Brain pericyte (primary cell): Measurements from ENCODE around the gene HBM.
"Not testable (repeated sequence)": the region's sequence is repeated elsewhere in the genome, so short reads cannot be mapped to it uniquely, and the experiment has no call there.

Source experiments
- DNase-seq: peaks from one replicate; pipeline ENCODE4 v3.0.0-alpha.2; 2012; ENCODE audit warnings: low read depth, low spot score

HBM gene

DNA sequence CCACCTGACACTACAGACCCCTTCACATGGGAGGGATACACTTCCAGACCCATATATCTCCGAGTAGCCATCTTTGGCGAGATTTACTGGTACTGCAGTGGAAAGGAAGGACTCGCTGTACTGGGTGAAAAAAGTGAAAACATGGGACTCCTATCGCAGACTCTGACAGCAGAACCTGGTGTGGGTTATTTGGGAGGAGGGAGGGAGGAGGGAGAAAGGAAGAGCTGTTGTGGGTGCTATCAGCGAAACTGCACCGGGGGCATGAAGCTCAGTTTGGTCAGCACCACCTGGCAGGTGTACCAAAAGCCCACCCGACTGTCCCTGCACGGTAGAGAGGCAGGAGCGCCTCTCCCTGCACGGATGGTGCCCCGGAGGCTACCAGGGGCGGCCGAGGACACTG, 19.4 kb downstream of the HBM start:
- no peak for DNase-seq

DNA sequence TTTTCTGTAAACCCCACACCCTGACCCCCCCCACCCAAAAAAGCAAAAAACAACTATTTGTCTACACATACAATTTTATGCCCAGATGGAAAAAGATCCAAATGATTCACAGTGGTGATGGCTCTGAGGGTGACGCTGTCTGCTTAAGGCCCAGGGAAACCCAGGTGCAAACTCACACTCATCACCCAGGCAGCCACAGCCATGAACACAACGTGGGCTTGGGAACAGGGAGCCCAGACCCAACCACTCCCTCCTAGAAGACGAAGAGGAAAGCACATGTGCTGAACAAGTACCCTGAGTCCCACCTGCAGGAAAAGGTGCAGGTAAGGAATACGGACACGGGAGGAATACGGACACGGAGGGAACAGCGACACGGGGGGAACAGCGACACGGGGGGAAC, 19.9 kb downstream of the HBM start:
- DNase-seq = no peak

DNA sequence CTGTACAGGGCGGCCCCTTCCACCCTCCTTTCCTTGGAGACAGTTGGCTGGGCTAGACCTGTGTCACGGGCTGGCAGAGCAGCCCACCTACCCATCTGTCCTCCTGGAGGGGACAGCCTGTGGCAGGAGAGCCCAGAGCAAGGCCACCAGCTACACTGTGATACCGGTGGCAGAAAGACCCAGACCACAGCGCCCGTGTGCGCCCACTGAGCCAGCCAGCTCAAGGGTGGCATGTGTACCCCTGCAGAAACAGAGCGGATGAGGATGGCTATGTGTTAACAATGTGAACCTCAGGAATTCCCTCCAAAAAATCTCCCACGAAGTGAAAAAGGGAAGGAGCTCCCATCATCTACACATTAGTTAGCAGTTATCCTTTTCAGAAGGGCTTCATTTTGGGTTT, 21.6 kb downstream of the HBM start:
- DNase-seq = no peak

DNA sequence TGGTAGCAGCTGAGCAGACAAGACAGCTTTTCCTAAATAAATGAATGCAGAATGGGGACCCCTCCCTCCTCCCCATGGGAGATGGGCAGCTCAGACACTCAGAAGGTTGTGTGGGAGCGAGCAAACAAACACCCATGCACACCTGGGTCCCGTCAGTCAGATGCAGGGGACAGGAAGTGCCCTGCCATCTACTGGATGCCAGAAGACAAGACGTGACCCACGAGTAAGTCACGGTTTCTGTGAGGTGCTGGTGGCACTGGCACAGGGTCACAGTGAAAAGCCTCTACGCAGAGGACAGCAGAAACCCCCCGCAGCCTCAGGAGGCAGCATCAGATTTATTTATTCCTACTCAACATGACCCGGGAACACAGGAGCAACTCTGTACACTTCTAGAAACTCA, 22.9 kb downstream of the HBM start:
- DNase-seq = no peak

DNA sequence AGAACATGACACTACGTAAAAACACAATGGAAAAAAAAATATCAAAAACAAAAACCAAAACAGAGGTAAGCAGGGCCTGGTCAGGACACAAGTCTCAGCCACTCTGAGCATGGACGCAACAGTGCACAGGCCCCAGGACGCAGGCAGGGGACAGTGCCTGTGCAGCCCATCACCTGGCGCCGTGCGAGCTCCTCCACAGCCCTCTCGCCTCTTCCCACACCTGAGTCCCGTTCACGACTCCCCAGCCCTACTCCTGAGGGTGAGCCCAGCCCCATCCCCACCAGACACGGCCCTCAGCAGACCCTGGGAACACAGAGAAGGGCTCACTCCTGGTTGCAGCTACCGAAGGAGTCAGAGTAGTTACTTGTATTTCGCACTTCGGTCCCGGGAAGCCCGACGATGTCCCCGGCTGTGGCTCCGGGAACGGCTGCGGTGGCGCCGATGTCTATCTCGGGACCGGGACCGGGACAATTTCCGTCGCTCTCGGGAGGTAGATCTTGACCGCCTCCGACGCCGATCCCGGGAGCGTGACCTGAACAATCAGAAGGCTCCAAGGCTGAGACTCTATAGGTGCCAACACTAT, 23.9 kb downstream of the HBM start:
- DNase-seq = no peak

DNA sequence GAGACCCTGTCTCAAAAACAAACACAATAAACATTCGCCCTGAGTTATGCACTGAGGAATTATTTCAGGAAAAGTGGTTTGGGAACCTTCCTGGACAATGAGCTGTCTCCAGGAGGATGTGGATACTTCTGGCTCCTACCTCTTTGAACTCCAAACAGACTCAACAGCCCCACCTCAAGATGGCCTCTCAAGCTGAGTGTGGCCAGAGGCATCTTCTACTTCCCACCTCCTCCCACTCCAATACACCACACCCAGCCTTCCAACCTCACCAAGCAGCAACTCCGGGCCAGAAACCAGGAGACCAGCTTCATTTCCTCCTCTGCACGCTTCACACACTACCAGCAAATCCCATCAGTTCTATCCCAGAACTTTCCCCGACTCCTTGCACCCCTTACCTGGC, 26.1 kb downstream of the HBM start:
- no peak for DNase-seq

DNA sequence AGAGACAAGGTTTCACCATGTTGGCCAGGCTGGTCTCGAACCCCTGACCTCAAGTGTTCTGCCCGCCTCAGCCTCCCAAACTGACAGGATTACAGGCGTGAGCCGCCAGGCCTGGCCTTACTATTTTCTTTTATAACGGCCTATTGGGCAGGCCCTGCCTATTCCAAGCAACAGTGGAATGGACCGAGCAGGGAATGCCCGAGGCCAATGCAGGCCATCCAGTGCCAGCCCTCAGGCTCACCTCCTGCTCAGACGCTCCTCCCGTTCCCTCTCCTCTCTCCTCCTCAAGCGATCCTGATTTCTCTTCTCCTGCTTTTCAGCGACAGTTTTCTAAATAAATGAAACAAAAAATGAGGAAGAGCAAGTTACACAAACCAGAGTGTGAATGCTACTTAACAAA, 26.9 kb downstream of the HBM start:
- no peak for DNase-seq

DNA sequence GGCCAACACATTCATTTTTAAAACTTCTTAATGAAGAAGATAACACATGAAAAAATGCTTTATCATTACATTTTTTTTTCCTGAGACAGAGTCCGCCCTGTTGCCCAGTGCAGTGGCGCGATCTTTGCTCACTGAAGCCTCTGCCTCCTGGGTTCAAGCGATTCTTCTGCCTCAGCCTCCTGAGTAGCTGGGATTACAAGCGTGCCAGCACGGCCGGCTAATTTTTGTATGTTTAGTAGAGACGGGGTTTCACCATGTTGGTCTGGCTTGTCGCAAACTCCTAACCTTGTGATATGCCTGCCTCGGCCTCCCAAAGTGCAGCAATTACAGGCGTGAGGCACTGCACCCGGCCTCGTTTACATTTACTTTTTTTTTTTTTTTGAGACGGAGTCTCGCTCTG, 27.7 kb downstream of the HBM start:
- no peak for DNase-seq

DNA sequence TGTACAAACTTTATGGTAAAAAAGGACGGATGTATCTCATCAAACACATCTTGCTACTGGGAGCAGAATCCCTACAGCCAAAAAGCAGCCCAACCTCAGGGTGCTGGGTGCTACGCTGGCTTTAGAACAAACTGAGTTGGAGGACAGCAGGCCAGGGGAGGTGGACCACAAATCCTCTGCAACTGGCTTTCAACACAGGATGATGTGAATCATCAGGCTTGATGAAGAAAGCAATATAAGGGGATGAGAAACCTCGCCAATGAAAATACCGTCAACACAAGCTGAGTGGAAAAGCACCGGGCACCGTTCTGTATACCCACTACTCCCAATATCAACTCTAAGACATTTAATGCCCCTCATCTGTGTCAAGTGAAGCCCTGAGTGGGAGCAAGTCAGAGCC, 28.7 kb downstream of the HBM start:
- DNase-seq = no peak

DNA sequence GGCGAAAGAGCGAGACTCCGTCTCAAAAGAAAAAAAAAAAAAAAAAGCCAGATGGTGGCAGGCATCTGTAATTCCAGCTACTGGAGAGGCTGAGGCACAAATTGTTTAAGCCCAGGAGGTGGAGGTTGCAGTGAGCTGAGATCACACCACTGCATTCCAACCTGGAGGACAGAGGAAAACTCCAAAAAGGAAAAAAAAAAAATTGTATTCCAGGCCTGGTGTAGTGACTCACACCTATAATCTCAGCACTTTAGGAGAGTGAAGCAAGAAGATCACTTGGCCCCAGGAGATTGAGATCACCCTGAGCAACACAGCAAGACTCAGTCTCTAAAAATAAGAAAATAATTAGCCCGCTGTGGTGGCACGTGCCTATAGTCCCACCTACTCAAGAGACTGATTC, 34.6 kb downstream of the HBM start:
- DNase-seq = no peak

DNA sequence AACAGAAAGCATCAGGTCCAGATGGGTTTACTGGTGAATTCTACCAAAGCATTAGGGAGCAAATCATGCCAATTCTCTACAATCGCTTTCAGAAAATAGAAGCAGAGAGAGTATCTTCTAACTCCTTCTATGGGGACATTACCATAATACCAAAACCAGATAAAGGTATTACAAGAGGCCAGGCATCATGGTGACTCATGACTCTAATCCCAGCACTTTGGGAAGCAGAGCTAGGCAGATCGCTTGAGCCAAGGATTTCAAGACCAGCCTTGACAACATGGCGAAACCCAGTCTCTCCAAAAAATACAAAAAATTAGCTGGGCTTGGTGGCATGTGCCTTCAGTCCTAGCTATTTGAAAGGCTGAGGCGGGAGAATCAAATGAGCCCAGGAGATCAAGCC, 37.5 kb downstream of the HBM start:
- no peak for DNase-seq

DNA sequence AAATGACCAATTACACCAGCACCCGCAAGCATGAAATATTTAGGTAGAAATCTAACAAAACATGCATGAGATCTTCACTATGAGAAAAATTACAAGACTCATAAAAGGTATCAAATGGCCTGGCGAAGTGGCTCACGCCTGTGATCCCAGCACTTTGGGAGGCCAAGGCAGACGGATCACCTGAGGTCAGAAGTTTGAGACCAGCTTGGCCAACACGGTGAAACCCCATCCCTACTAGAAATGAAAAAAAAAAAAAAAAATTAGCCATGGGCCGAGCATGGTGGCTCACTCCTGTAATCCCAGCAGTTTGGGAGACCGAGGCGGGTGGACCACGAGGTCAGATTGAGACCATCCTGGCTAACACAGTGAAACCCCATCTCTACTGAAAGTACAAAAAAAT, 38.3 kb downstream of the HBM start:
- not testable (repeated sequence) for DNase-seq

DNA sequence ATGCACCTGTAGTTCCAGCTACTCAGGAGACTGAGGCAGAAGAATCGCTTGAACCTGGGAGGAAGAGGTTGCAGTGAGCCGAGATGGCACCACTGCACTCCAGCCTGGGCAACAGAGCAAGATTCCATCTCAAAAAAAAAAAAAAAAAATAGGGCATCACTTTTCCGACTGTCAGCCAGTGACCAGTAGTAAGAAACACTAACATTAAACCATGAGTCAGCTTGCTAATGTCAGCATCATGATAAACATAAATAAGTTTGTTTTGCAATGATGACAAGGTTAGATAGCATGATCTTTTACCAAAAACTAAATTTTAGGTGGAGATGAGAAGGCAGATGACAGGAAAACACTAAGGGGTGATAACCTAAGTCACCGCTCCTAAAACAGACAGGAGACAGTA, 43.6 kb downstream of the HBM start:
- DNase-seq = not testable (repeated sequence)

DNA sequence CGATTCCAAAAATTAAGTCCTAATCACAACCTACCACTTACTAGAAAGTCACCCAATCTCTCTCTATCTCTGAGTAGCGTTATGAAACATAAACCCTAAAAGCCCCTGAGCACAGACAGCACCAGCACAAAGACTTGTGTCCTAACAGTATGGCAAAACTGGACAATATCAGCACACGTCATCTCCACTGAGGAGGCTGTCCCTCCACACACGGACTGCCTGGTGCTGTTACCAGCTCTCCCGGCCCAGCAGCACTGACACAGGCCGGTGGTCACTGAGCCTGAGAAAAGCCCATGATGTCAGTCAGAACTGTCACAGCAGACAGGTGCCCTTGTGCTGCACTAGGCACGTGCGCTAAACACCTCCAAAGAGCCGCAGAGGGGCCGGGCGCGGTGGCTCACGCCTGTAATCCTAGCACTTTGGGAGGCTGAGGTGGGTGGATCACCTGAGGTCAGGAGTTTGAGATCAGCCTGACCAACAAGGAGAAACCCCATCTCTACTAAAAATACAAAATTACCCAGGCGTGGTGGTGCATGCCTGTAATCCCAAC, 45.9 kb downstream of the HBM start:
- not testable (repeated sequence) for DNase-seq

DNA sequence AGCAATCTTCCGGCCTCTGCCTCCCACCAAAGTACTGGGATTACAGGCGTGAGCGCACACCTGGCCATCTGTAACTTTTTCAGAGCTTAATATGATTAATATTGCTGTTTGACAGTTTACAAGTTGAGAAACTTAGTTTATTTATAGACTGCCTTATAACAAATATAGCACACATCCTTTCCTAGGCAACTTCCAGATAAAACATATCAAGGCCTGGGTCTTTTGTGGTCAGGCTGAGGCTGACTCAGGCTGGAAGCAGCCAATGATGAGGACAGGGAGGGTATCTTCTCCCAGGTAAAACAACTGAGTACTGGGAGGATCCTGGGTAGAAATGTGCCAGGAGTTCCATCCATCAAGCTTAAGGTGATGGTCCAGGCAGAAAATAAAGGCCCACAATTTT, 47.2 kb downstream of the HBM start:
- DNase-seq = no peak
